SK-N-DZ (cell line): ENCODE measurements around the gene CD300H. TPM values are rescaled to one million over a fixed set of nuclear protein-coding genes. Genes with fewer than 3 reads are reported as not detected.
A peak's percentile ranks its signal among the peaks of the same experiment; 100 is the strongest.

Experiments used
- DNase-seq: peaks from one replicate; pipeline ENCODE4 v3.0.0-alpha.2; 2015; ENCODE audit warnings: low spot score
- polyA plus RNA-seq, 2 experiments: library from polyadenylated mRNA; depleted of rRNA; stranded (reverse); fragments of >200 nt; gene quantifications; 2 replicates each; pipeline ENCODE4 v1.2.3, GENCODE V29; 2014

CD300H gene
- polyA plus RNA-seq (2014; cell fraction: cytosol; rRNA removed) = not detected in 2 replicates
- polyA plus RNA-seq (2014; cell fraction: nucleus; rRNA removed) = not detected in 2 replicates

GRCh38 chr17:74567397-74567796 is at the start of gene CD300H:
Gene CD300H, minus strand, starts transcription at chr17:74567509.
- no peak for DNase-seq

GRCh38 chr17:74616696-74617095 is 49.4 kb upstream of the CD300H start:
- DNase-seq = no peak

GRCh38 chr17:74612046-74612445 is 44.7 kb upstream of the CD300H start:
- DNase-seq = no peak

GRCh38 chr17:74610108-74610507 is 42.8 kb upstream of the CD300H start:
- DNase-seq = no peak

- DNase-seq = no peak
Measured at GRCh38 chr17:74608511-74608910, 41.2 kb upstream of the CD300H start.

GRCh38 chr17:74607221-74607620 is 39.9 kb upstream of the CD300H start:
- no peak for DNase-seq

- no peak for DNase-seq
Measured at GRCh38 chr17:74606050-74606449, 38.7 kb upstream of the CD300H start.

- DNase-seq = no peak
Measured at GRCh38 chr17:74605361-74605760, 38.1 kb upstream of the CD300H start.

- DNase-seq = no peak
Measured at GRCh38 chr17:74604761-74605160, 37.5 kb upstream of the CD300H start.

GRCh38 chr17:74604200-74604599 is 36.9 kb upstream of the CD300H start:
- DNase-seq = no peak

- DNase-seq = no peak
Measured at GRCh38 chr17:74603746-74604145, 36.4 kb upstream of the CD300H start.

GRCh38 chr17:74603037-74603635 is 35.8 kb upstream of the CD300H start:
- DNase-seq = no peak

- peak; percentile 32 for DNase-seq
Measured at GRCh38 chr17:74601944-74602572, 34.7 kb upstream of the CD300H start.

- no peak for DNase-seq
Measured at GRCh38 chr17:74599448-74599939, 32.2 kb upstream of the CD300H start.

- DNase-seq = no peak
Measured at GRCh38 chr17:74599023-74599399, 31.7 kb upstream of the CD300H start.

- no peak for DNase-seq
Measured at GRCh38 chr17:74598346-74599022, 31.2 kb upstream of the CD300H start.

- no peak for DNase-seq
Measured at GRCh38 chr17:74597069-74597790, 29.9 kb upstream of the CD300H start.

GRCh38 chr17:74595037-74595750 is 27.9 kb upstream of the CD300H start:
- DNase-seq = no peak

GRCh38 chr17:74592087-74592990 is 25.0 kb upstream of the CD300H start, which contains the start of gene CD300LD:
Gene CD300LD, minus strand, starts transcription at chr17:74592283. Its CDS starts 81 bp downstream, at chr17:74592202.
- DNase-seq = no peak

- DNase-seq = no peak
Measured at GRCh38 chr17:74591503-74591902, 24.2 kb upstream of the CD300H start.
